PC-9 (cell line): Measurements from ENCODE around the gene MKI67. TPM values are rescaled to one million over a fixed set of nuclear protein-coding genes. Genes with fewer than 3 reads are reported as not detected.

Experiments used
- BruUV-seq: library from RNA; stranded (reverse); fragments of 400-500 nt; replicated peaks from 2 replicates; lab custom pipeline; 2021; lab: Mats Ljungman, UMichigan
- CTCF ChIA-PET: fragments of 300-600 bp; sonication (Branson Sonifier 250); formaldehyde crosslinking; loops from one replicate; lab custom pipeline; 2022; ENCODE audit warnings: antibody characterized with exemption; lab: Charles Lee
- POLR2A ChIA-PET: fragments of 300-600 bp; sonication (Branson Sonifier 250); formaldehyde crosslinking; loops from one replicate; lab custom pipeline; 2022; ENCODE audit warnings: antibody characterized with exemption; ENCODE audit not compliant: unreplicated experiment; lab: Charles Lee
- DNase-seq, 2 experiments: peaks; one replicate each; pipeline versions ENCODE4 v3.0.0 to v3.0.0-alpha.2; 2015 to 2022; ENCODE audit warnings: mixed read lengths in 1 of 2
- H2AFZ ChIP-seq: fragments of 200-600 bp; sonication (generic); 2 replicates; pipeline ENCODE4 v1.8.1; 2017; ENCODE audit warnings: antibody characterized with exemption
- H3F3A ChIP-seq: fragments of 200-600 bp; sonication (generic); 2 replicates; pipeline ENCODE4 v1.8.1; 2017; ENCODE audit warnings: antibody characterized with exemption, mild to moderate bottlenecking, low read depth; ENCODE audit not compliant: insufficient read depth
- H3K27ac ChIP-seq: fragments of 200-600 bp; sonication (generic); 2 replicates; pipeline ENCODE4 v1.6.1; 2016; ENCODE audit warnings: mixed run types
- H3K27me3 ChIP-seq: fragments of 200-600 bp; sonication (generic); 2 replicates; pipeline ENCODE4 v1.6.1; 2016; ENCODE audit warnings: low read depth, mixed run types; ENCODE audit not compliant: insufficient read depth
- H3K36me3 ChIP-seq: fragments of 200-600 bp; sonication (generic); 2 replicates; pipeline ENCODE4 v1.6.1; 2016; ENCODE audit warnings: low read depth, mixed run types
- H3K4me1 ChIP-seq: fragments of 200-600 bp; sonication (generic); replicated peaks from 2 replicates; pipeline ENCODE4 v1.6.1; 2016; ENCODE audit warnings: mixed run types; ENCODE audit not compliant: insufficient read depth
- H3K4me2 ChIP-seq: fragments of 200-600 bp; sonication (generic); 2 replicates; pipeline ENCODE4 v1.6.1; 2017; ENCODE audit warnings: mixed run types
- H3K4me3 ChIP-seq: fragments of 200-600 bp; sonication (generic); 2 replicates; pipeline ENCODE4 v1.6.1; 2016; ENCODE audit warnings: mixed run types
- H3K79me2 ChIP-seq: fragments of 200-600 bp; sonication (generic); 2 replicates; pipeline ENCODE4 v1.6.1; 2017; ENCODE audit warnings: low read depth, mixed run types
- H3K9me2 ChIP-seq: fragments of 200-600 bp; sonication (generic); 2 replicates; pipeline ENCODE4 v1.8.1; 2017; ENCODE audit warnings: mild to moderate bottlenecking; ENCODE audit not compliant: insufficient read depth
- H3K9me3 ChIP-seq: fragments of 200-600 bp; sonication (generic); 2 replicates; pipeline ENCODE4 v1.8.1; 2016; ENCODE audit warnings: low read depth; ENCODE audit not compliant: insufficient read depth
- H4K20me1 ChIP-seq: fragments of 200-600 bp; sonication (generic); 2 replicates; pipeline ENCODE4 v1.8.1; 2017; ENCODE audit not compliant: insufficient read depth
- CTCF ChIP-seq: fragments of 200-600 bp; sonication (generic); conservative IDR thresholded peaks from 2 replicates; pipeline ENCODE4 v1.6.1; 2017; ENCODE audit warnings: mixed run types, antibody characterized with exemption, mild to moderate bottlenecking, moderate library complexity
- EZH2 ChIP-seq: fragments of 200-600 bp; sonication (generic); IDR thresholded peaks from 2 replicates; pipeline ENCODE4 v1.8.0; 2017; ENCODE audit warnings: antibody characterized with exemption, low read depth
- intact Hi-C: fragments of 100-400 bp; cut with micrococcal nuclease; formaldehyde crosslinking; loops from one replicate; pipeline ENCODE4 v1.10.0; 2022; ENCODE audit not compliant: unreplicated experiment
- total RNA-seq: library from RNA; stranded (reverse); gene quantifications from 2 replicates; pipeline ENCODE4 v1.2.3, GENCODE V29; 2021

The MKI67 gene
- total RNA-seq, 1 experiment from 2014 or later = 114 TPM

- Histone ChIP-seq H3K27ac (no peak overlapping the region), H3K4me1 (no peaks in the 10 kb centered on the region), H3K9me3 (no peaks in the 10 kb centered on the region), H2AFZ (no peak overlapping the region), H3K4me2 (no peak overlapping the region), H3F3A (no peaks in the 10 kb centered on the region), H4K20me1 (no peaks in the 10 kb centered on the region), H3K4me3 (no peak overlapping the region), H3K9me2 (no peaks in the 10 kb centered on the region), H3K79me2 (no peaks in the 10 kb centered on the region), H3K27me3 (no peaks in the 10 kb centered on the region), H3K36me3 (no peaks in the 10 kb centered on the region)
- POLR2A ChIA-PET = no interaction called here
- CTCF ChIA-PET = no interaction called here
- DNase-seq = no peak
- BruUV-seq = no TSS peak
- intact Hi-C loops = no loop called here
- TF ChIP-seq EZH2 (no peak), CTCF (no peak)
Measured at GRCh38 chr10:128084364-128084763, 41.9 kb downstream of the MKI67 start.

GRCh38 chr10:128083191-128083895 lies 42.9 kb downstream of the MKI67 start:
- TF ChIP-seq EZH2 = no peak
- TF ChIP-seq CTCF = no peak
- Histone ChIP-seq H3K4me2 (no peak overlapping the region), H3K27me3 (no peaks in the 10 kb centered on the region), H4K20me1 (no peaks in the 10 kb centered on the region), H3K4me3 (no peak overlapping the region), H3K9me2 (no peaks in the 10 kb centered on the region), H3K36me3 (no peaks in the 10 kb centered on the region), H3F3A (no peaks in the 10 kb centered on the region), H3K4me1 (no peaks in the 10 kb centered on the region), H3K9me3 (no peaks in the 10 kb centered on the region), H3K79me2 (no peaks in the 10 kb centered on the region), H2AFZ (no peak overlapping the region), H3K27ac (no peak overlapping the region)
- BruUV-seq = no TSS peak
- CTCF ChIA-PET = no interaction called here
- intact Hi-C loops = no loop called here
- DNase-seq = no peak
- POLR2A ChIA-PET = interaction anchor here (0.7 kb wide), 1 partner anchor 318 kb away, joined by 4 read pairs; no protein-coding TSS in a partner anchor

- intact Hi-C loops = no loop called here
- Histone ChIP-seq H3K27me3 (no peaks in the 10 kb centered on the region), H3K36me3 (no peaks in the 10 kb centered on the region), H3K4me1 (no peaks in the 10 kb centered on the region), H2AFZ (no peak overlapping the region), H3K79me2 (no peaks in the 10 kb centered on the region), H3K4me3 (no peak overlapping the region), H3K9me3 (no peaks in the 10 kb centered on the region), H3F3A (no peaks in the 10 kb centered on the region), H4K20me1 (no peaks in the 10 kb centered on the region), H3K4me2 (no peak overlapping the region), H3K9me2 (no peaks in the 10 kb centered on the region), H3K27ac (no peak overlapping the region)
- no TSS peak for BruUV-seq
- TF ChIP-seq CTCF (no peak), EZH2 (no peak)
- no peak for DNase-seq
- ChIA-PET CTCF (interaction anchor here (0.6 to 0.9 kb wide), 2 partner anchors 175 to 366 kb away, joined by 3 to 4 read pairs; partner anchors contain the start of gene PTPRE), POLR2A (no interaction called here)
Measured at GRCh38 chr10:128081720-128082119, 44.5 kb downstream of the MKI67 start.
